AG09309 (cell line): Measurements from ENCODE around the gene MYH7.

Experiments used
- DNase-seq: peaks from one replicate; pipeline ENCODE4 v3.0.0-alpha.2; 2010; ENCODE audit warnings: low read depth
- H3K4me3 ChIP-seq: 2 replicates; pipeline ENCODE4 v1.5.1; 2011; ENCODE audit warnings: mild to moderate bottlenecking, low read depth, low read length, moderate library complexity; ENCODE audit not compliant: control insufficient read depth
- TF ChIP-seq, protein P1 (sequence below): IDR thresholded peaks from 2 replicates; pipeline ENCODE4 v1.5.1; 2011; ENCODE audit warnings: mild to moderate bottlenecking, low read depth, low read length, inconsistent platforms; ENCODE audit not compliant: insufficient read depth, control insufficient read depth; ENCODE audit errors: missing control alignments

Gene MYH7

DNA sequence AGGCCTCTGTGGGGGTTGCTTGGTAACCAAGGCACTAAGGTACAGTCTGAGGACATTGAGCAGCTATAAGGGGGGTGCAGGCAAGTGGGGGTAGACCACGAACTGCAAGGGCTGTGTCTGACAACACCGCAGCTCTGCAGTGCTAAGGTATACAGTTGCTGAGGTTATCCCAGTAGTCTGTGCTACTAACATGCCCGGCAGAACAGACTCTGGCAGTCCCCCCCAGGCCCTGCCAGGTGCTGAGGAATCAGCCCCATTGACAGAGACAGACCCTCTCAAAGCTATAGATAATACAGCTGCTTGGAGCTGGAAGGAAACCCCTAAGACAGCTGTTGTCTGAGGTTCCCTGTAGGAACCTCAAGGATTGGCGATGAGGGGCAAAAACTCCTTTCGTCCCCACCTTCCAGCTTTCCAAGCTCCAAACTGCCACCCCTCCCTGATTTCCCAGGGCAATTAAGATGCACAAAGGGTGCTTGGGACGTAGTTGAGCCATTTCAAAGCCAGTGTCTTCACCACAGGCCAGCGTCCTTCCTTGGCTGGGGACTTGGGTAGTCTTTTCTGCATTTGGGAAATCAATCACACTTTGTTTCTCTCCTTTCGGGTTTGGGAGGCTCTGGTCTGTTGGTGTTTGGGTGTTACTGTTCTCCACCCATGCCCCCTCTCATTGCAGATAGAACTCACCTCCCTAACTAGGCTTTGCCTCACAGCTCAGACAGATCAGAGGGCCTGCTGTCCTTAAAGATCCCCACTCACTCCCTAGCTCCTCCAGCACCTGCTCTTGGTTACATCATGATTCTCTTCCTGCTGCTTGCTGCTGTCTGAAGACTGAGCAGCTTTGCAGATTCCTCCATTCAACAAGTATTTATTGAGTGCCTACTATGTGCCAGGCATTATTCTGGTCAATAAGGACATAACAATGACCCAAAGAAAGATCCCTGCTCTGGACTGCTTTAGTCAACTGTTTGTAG is 2.0 kb upstream of the MYH7 start:
- no peak for DNase-seq
- H3K4me3 ChIP-seq, result no peak overlapping the region
- TF ChIP-seq, protein P1, sequence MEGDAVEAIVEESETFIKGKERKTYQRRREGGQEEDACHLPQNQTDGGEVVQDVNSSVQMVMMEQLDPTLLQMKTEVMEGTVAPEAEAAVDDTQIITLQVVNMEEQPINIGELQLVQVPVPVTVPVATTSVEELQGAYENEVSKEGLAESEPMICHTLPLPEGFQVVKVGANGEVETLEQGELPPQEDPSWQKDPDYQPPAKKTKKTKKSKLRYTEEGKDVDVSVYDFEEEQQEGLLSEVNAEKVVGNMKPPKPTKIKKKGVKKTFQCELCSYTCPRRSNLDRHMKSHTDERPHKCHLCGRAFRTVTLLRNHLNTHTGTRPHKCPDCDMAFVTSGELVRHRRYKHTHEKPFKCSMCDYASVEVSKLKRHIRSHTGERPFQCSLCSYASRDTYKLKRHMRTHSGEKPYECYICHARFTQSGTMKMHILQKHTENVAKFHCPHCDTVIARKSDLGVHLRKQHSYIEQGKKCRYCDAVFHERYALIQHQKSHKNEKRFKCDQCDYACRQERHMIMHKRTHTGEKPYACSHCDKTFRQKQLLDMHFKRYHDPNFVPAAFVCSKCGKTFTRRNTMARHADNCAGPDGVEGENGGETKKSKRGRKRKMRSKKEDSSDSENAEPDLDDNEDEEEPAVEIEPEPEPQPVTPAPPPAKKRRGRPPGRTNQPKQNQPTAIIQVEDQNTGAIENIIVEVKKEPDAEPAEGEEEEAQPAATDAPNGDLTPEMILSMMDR, result no peak

DNA sequence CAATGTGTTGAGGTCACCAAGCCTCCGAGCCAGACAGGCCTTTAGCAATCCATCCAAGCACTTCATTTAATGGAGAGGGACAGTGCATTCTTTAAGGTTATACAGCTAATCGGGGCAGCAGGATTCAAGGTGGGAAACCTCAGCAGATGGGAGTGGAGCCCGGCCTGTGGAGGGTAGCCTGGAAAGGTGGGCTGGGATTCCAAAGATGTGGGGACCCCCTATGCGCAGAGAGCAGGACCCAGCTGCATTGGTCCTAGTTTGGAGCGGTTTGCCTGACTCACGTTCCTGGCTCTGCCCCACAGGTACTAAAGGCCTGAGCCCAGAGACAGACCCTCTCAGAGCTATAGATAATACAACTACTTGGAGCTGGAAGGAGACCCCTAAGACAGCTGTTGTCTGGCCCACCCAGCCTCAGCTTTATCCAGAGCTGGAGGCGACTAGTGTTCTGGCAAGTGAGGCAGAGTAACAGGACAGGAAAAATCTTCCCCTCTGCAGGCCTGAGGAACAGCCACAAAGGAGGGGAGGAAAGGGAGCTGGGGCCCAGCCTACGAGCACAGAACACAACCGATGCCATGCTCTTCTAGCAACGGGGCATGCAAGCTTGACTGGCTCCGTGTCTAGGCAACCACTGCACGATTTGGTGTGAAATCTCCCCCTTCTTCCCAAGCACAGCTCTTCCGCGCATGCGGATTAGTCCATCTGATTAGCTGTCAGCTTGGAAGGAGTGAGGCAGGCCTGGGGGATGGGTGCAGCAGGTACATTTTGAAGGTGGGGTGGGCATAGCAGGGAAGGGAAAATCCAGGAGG is 1.1 kb upstream of the MYH7 start:
- TF ChIP-seq, protein P1, result no peak
- DNase-seq, result no peak
- no peak overlapping the region for H3K4me3 ChIP-seq

- DNase-seq, result no peak
- no peak overlapping the region for H3K4me3 ChIP-seq
- TF ChIP-seq, protein P1, result no peak
Measured at GRCh38 chr14:23434488-23435222, 805 bp downstream of the MYH7 start.

DNA sequence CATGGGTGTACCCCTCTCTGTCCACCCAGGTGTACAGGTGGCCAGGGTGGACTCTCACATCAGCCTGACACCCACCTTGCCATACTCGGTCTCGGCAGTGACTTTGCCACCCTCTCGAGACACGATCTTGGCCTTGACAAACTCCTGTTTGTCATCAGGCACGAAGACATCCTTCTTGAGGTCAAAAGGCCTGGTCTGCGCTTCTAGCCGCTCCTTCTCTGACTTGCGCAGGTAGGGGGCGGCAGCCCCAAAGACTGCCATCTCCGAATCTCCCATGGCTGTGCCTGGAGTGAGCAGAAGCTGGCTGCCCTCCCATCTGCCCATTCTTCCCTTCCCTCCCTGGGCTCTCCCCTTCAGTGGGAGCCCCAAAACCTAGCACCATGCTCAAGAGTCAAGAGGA is 2.0 kb downstream of the MYH7 start:
- no peak for DNase-seq
- H3K4me3 ChIP-seq, result no peak overlapping the region
- TF ChIP-seq, protein P1, result no peak

DNA sequence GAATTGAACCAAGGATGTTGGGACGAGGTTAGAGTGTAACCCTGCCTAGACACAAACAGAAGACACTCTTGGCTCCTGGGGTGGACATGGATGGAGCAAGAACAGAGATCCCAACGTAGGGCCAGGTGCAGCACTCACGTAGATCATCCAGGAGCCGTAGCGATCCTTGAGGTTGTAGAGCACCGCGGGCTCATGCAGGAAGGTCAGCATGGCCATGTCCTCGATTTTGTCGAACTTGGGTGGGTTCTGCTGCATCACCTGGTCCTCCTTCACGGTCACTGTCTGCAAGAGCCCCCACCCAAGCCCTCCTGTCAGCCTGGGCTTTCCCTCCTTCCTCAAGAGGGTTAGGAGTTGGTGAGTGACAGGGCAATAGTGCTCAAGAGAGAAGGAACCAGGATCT is 2.5 kb downstream of the MYH7 start:
- no peak for DNase-seq
- TF ChIP-seq, protein P1, result no peak

More for the DNA sequence above, 2.5 kb downstream of the MYH7 start:
- H3K4me3 ChIP-seq, result no peak overlapping the region
